Lower leg skin (tissue), 3 donors: Measurements from ENCODE around the gene DLK2.

Source experiments
- POLR2A ChIP-seq, 2 donors: fragments of 450-650 bp; IDR thresholded peaks; one replicate each; pipeline ENCODE4 v1.6.1; 2016 to 2017; ENCODE audit warnings: antibody characterized with exemption in 2 of 2, mild to moderate bottlenecking in 1 of 2, moderate library complexity in 1 of 2
- TF ChIP-seq, protein P1 (sequence below), 3 donors: fragments of 450-650 bp; IDR thresholded peaks; one replicate each; pipeline ENCODE4 v1.5.1; 2016; ENCODE audit warnings: antibody characterized with exemption in 3 of 3, mild to moderate bottlenecking in 3 of 3, moderate library complexity in 2 of 3

DNA sequence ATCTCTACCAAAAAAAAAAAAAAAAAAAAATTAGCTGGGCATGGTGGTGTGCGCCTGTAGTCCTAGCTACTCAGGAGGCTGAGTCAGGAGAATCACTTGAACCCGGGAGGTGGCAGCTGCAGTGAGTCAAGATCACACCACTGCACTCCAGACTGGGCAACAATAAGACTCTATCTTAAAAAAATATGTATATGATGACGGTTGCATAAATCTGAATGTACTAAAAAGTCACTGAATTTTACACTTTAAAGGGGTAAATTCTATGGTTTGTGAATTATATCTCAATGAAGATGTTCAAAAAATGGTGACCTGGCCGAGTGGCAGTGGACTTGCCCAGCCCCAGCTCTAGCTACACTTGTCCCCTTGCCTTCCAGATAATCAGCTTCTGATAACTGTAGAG is 38.4 kb downstream of the DLK2 start:
- TF ChIP-seq, protein P1, sequence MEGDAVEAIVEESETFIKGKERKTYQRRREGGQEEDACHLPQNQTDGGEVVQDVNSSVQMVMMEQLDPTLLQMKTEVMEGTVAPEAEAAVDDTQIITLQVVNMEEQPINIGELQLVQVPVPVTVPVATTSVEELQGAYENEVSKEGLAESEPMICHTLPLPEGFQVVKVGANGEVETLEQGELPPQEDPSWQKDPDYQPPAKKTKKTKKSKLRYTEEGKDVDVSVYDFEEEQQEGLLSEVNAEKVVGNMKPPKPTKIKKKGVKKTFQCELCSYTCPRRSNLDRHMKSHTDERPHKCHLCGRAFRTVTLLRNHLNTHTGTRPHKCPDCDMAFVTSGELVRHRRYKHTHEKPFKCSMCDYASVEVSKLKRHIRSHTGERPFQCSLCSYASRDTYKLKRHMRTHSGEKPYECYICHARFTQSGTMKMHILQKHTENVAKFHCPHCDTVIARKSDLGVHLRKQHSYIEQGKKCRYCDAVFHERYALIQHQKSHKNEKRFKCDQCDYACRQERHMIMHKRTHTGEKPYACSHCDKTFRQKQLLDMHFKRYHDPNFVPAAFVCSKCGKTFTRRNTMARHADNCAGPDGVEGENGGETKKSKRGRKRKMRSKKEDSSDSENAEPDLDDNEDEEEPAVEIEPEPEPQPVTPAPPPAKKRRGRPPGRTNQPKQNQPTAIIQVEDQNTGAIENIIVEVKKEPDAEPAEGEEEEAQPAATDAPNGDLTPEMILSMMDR (IDR thresholded peaks at IDR 0.05) = no peak
- no peak for TF ChIP-seq POLR2A (IDR thresholded peaks at IDR 0.05)
